ENCODE data around the gene KCNIP1. TPM values are rescaled to one million over a fixed set of nuclear protein-coding genes. Genes with fewer than 3 reads are reported as not detected.

KCNIP1 gene
- total RNA-seq, 1 donor from 2014 or later, result not detected

GRCh38 chr5:170641589-170642031 is 137.8 kb downstream of the KCNIP1 start:
- no peak for DNase-seq (ENCODE audit: low read depth, low spot score)

GRCh38 chr5:170642066-170642735 is 138.4 kb downstream of the KCNIP1 start:
- DNase-seq (ENCODE audit: low read depth, low spot score), result no peak

GRCh38 chr5:170642776-170643436 is 139.1 kb downstream of the KCNIP1 start:
- DNase-seq (ENCODE audit: low read depth, low spot score), result no peak

DNA sequence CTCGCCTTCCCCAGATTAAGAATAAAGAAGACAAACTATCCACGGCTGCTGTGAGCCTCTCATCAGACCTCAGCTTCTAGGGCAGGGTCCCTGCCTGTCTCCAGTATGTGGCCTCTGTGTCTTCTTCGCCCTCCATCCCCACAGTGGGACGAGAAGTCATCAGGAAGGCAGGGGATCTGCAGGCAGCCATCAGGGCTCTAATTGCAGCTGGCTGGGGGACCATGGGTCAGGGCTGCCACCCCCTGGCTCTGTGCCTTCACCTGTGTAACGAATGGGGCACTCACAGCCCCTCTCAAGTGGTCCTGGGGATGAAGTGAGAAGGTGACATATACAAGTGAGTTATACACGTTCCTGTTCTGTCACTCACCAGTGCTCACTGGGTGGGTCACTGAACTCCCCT is 139.8 kb downstream of the KCNIP1 start:
- DNase-seq (ENCODE audit: low read depth, low spot score), result no peak

DNA sequence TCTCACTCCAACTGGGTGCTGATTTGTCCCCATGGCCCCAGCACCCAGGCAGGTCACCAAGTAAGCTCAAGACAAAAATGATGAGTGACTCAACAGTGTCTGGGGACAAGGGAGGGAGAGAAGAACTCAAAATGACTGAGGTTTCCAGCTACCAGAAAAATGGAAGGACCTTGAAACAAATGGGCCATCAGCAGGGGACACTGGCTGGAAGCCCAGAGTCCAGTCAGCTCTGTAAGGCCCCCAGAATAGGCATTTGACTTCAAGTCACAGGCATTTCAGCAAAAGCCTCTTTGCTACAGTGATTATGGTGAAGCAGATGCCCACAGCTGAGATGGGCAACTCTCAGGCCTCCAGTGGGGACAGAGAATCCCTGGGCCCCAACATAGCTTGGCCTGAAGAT is 140.7 kb downstream of the KCNIP1 start:
- no peak for DNase-seq (ENCODE audit: low read depth, low spot score)

DNA sequence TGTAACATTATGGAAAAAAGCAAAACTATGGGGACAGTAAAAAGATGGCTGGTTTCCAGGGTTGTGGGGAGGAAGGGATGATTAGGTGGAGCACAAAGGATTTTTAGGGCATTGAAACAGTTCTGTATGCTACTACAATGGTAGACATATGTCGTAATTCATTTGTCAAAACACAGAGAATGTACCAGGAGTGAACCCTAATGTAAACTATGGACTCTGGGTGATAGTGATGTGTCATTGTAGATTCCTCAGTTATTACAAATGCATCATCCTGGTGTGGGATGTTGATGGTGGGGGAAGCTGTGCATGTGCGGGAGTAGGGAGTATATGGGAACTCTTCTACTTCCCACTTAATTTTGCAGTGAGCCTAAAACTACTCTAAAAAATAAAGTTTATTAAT is 144.7 kb downstream of the KCNIP1 start:
- no peak for DNase-seq (ENCODE audit: low read depth, low spot score)

- no peak for DNase-seq (ENCODE audit: low read depth, low spot score)
Observed at GRCh38 chr5:170650850-170651249, 147.0 kb downstream of the KCNIP1 start.

DNA sequence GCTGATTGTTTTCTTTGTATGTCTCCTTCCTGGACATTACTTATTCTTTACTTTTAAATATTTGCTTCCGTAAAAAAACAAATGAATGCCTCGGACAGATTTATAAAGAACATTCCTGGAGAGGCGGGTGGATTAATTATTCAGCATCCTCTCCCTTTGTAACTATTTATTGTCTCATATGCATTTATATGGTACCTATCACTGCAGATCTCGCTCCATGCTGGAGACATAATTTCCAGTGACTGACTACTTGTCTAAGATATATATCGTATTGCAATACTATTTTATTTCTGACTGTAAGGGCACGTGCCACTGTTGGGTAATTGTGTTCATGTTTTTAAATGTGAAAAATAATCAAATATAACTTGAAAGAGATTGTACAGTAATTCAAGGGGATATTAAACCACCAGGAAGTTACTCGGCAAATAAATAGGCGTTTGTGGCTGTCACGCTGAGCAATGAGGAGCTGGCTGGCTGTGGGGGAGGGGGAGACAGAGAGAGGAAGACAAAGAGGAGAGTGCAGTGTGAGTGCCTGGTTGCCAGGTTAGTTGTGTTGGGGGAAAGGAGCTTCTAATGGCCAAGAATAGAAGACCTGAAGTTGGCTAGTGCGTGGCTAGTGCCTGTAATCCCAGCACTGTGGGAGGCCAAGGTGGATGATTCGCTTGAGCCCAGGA is 147.9 kb downstream of the KCNIP1 start:
- DNase-seq (ENCODE audit: low read depth, low spot score), result no peak

DNA sequence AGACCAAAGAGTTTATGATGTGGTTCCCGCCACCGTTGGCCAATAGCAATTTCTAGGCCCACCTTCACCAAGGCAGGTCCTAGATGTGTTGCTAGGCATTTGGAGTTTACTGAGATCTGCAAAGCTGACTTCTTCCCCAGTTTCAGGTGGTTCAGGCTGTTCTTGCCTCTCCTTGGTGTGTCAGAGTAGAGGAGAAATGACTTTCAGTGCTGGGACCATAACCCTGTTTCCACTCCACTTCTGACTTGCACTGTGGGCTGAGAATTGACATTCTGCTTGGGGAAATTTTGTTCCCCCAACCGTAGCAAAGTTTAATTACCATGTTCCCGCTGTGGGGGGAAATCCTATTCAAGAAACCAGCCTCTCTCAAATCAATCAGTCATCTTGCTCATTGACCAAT is 151.7 kb downstream of the KCNIP1 start:
- DNase-seq (ENCODE audit: low read depth, low spot score), result no peak

- no peak for DNase-seq (ENCODE audit: low read depth, low spot score)
Observed at GRCh38 chr5:170655920-170656319, 152.1 kb downstream of the KCNIP1 start.

GRCh38 chr5:170656346-170656745 is 152.5 kb downstream of the KCNIP1 start:
- DNase-seq (ENCODE audit: low read depth, low spot score), result no peak

GRCh38 chr5:170660531-170660930 is 156.7 kb downstream of the KCNIP1 start:
- DNase-seq (ENCODE audit: low read depth, low spot score), result no peak

- DNase-seq (ENCODE audit: low read depth, low spot score), result no peak
Observed at GRCh38 chr5:170662966-170663365, 159.1 kb downstream of the KCNIP1 start.

DNA sequence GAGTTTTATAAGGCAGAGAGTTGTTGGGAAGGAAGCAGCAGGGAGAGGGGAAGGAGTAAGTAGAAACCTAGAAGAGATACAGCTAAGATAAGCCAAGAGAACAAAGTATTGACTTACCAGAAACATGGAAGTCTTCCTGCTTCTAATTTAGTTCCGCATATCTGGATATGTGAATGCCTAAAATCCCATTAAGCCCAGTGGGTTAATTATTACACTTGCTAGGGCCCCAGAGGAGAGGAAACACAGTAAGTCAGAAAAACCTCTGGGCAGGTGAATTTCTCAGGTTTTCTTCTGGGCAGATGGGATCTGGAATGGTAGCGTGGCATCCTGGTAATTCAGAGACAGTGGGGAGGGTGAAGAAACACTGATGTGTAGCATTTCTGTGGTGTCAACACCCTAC is 175.0 kb downstream of the KCNIP1 start:
- DNase-seq (ENCODE audit: low read depth, low spot score), result no peak

DNA sequence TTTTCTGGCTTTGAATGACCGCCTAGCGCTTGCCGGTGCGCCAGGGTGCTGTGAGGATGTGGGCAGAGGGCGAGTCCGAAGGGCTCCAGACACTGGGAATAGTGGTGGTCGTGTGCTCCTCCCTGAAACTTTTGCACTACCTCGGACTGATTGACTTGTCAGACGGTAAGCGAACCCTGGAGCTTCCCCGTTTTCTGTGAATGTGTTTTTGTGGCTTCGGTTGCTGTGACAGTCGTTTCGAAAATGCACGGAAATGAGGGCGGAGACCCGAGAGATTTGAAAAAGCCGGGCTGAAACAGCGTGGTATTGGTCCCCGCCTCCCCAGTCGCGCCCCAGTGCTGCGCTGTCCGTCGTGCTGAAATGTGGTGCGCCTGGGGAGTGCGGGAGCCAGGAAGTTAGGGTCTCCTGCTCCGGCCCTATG is 177.2 kb downstream of the KCNIP1 start:
- no peak for DNase-seq (ENCODE audit: low read depth, low spot score)

DNA sequence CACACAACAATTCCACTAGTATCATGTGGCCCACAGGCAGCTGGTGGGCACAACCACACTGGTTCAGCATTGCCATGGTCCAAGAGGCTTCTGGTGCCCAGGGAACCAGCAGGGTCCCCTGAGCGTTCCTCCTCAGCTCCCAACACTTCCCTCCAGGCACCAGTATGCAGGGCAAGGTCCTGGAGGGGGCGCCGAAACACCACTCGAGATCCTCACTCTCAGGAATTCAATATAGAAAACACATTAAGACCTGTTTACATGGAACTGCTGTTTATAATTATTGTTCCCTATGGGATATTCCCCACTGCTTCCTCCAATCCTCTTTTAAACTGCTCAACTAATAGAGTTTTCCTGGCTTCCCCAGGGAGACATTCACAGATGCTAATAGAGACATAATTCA is 187.8 kb downstream of the KCNIP1 start:
- no peak for DNase-seq (ENCODE audit: low read depth, low spot score)

DNA sequence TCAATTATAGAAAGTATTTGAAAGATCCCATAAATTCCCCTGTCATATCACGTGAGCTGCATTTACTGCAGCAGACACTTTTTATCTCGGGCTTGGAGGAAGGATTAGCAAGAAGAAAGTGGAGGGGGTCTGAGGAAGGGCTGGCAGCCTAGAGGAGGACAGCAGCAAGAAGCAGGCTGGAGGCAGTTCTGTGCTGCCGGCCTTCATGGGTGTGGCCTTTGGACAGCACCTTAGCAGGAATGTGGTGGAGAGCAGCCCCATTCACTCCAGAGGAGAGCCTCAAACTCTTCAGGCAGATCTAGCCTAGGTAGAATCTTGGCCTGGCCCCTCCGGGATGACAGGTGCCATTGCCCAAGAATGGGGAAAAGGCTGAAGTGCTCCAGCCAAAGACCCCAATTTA is 189.9 kb downstream of the KCNIP1 start:
- no peak for DNase-seq (ENCODE audit: low read depth, low spot score)

DNA sequence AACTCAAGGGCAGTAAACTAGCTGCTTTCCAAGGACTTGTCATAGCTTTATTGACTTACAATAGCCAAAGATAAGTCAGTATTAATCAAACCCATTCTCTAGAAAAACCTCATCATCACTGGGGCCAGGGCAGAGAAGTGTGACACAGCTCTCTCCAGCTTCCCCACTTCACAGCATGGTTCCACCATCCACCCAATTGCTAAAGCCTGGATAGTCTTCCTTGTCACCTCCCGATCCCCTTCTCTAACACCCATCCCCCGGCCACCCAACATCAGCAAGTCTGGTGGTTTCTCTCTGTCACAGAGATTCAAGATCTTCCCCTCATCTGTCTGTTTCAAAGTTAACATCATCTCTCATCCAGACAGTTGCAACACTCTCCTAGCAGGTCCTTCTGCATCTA is 191.1 kb downstream of the KCNIP1 start:
- DNase-seq (ENCODE audit: low read depth, low spot score), result no peak

DNA sequence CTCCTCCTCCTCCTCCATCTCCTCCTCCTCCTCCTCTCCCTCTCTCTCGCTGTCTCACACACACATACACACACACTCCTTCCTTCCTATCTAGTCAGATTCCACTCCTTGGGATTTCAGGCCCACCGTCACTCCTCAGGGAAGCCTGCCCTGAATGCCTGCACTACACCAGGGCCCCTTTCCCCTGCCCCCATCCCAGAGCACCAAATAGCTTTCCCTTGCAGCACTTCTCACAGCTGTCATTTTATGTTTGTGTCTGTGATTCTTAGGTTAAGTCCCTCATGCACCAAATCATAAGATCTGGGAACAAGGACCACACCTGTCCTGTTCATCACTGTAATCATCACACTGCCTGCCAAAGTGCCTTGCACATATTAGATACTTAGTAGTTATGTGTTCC is 193.2 kb downstream of the KCNIP1 start:
- no peak for DNase-seq (ENCODE audit: low read depth, low spot score)

DNA sequence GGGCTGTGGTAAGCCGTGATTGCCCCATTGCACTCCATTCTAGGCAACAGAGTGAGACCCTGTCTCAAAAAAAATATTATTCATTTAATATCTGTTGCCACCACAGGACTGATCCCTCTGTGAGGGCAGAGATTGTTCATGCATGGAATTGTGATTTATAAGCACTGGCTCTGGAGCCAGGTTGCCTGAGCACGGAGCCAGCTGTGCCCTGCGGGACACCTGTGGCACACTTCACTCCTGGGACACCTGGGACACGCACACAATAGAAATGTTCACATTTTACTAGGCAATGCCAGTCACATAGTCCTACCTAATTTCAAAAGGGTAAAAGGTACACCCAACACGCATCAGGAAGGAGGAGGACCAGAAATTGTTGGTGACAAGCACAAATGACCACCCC is 196.7 kb downstream of the KCNIP1 start:
- DNase-seq (ENCODE audit: low read depth, low spot score), result no peak

DNA sequence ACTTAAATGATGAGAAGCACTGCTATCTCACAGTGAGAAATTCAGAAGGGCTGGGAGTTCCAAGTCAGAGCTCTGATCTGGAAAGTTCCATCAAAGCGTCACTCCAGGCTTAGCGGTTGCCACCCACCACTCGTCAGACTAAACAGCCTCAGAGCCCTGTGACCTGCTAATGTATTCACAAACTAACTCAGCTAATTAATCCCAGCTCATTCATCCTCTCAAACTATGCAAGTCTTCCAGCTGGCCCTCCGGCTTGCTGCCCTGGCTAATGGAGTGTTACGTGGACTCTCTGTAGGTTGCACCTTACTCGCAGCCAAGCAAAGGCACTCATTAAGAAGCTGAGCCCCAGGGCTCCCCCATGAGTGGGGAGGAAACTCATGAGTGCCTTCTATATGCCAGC is 197.5 kb downstream of the KCNIP1 start:
- DNase-seq (ENCODE audit: low read depth, low spot score), result no peak

DNA sequence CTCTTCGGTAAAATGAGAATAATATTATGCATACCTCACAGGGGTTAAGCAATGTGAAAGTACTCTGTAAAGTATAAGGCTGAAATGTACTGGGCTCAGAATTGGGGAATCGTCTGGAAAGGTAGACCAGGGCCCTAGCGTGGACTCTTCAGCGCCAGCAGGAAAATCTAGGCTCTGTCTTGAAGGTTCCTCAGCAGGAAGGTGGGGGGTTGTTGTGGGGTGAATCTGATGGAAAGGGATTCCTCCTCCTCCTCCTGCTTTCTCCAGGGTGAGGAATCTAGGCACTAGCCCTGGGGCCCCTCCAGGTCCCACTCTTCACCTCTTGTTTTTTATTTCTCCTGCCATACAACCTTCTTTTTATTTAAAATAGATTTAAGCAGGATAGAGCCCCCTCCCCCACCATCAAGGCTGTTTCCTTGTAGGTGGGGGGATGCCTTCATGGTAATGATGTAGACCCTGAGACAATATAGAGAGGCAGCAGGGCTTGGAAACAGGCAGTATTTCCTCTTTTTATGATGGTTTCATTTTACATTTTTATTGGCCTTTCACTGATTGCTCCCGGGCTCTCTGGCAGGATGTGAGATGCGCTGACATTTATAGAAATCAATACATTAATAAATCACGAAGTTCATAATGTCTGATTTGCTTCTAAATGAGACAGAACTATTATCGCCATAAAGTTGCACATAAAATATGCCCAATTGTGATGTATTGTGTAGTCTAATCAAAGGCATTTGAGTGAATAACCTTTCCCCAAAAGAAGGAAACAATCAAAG is 200.8 kb downstream of the KCNIP1 start:
- DNase-seq (ENCODE audit: low read depth, low spot score), result no peak

Measured in pulmonary artery endothelial cell (primary cell).